A172 (cell line): ENCODE data around the gene OR2T5. TPM values are rescaled to one million over a fixed set of nuclear protein-coding genes. Genes with fewer than 3 reads are reported as not detected.
"Not testable (repeated sequence)": the region's sequence is repeated elsewhere in the genome, so short reads cannot be mapped to it uniquely, and the experiment has no call there.

Experiments
- DNase-seq: peaks from one replicate; pipeline ENCODE4 v3.0.0-alpha.2; 2015; ENCODE audit warnings: low spot score
- total RNA-seq: library from RNA; depleted of rRNA; stranded (reverse); fragments of >200 nt; shearing (Covaris generic); gene quantifications from 2 replicates; pipeline ENCODE4 v1.2.3, GENCODE V29; 2014; rRNA removed

The OR2T5 gene
- total RNA-seq, 1 experiment from 2014 or later = not detected

GRCh38 chr1:248507773-248508172 lies 19.4 kb downstream of the OR2T5 start, which contains the start of gene OR2G6:
Gene OR2G6, plus strand, starts transcription at chr1:248508073. Its CDS starts 13,574 bp downstream, at chr1:248521647.
- DNase-seq = not testable (repeated sequence)

- DNase-seq = not testable (repeated sequence)
Measured at GRCh38 chr1:248510217-248510616, 21.8 kb downstream of the OR2T5 start.

GRCh38 chr1:248521856-248522255 lies 33.5 kb downstream of the OR2T5 start:
- no peak for DNase-seq

GRCh38 chr1:248537449-248537848 lies 49.1 kb downstream of the OR2T5 start:
- DNase-seq = not testable (repeated sequence)

Other genes starting within 250 kb of the OR2T5 start
- gene OR2T33, start 210.6 kb upstream of the OR2T5 start, total RNA-seq = not detected in 2 replicates
- not detected in 2 replicates for gene OR2T12, start 185.2 kb upstream of the OR2T5 start, total RNA-seq
- gene OR2M7, start 164.0 kb upstream of the OR2T5 start, total RNA-seq = not detected in 2 replicates
- not detected in 2 replicates for gene OR14C36, start 139.8 kb upstream of the OR2T5 start, total RNA-seq
- gene OR2T4, start 126.9 kb upstream of the OR2T5 start, total RNA-seq = not detected in 2 replicates
- not detected in 2 replicates for gene OR2T6, start 112.8 kb upstream of the OR2T5 start, total RNA-seq
- gene OR2T1, start 85.5 kb upstream of the OR2T5 start, total RNA-seq = not detected in 2 replicates
- gene OR2T2, start 43.0 kb upstream of the OR2T5 start, total RNA-seq = not detected in 2 replicates
- gene OR2T3, start 15.2 kb upstream of the OR2T5 start, total RNA-seq = not detected in 2 replicates
- not detected in 2 replicates for gene OR2G6, start 19.5 kb downstream of the OR2T5 start, total RNA-seq
- gene OR2T29, start 74.2 kb downstream of the OR2T5 start, total RNA-seq = not detected in 2 replicates
- not detected in 2 replicates for gene OR2T34, start 86.2 kb downstream of the OR2T5 start, total RNA-seq
- not detected in 2 replicates for gene OR2T10, start 109.1 kb downstream of the OR2T5 start, total RNA-seq
- gene OR2T11, start 146.5 kb downstream of the OR2T5 start, total RNA-seq = not detected in 2 replicates
- gene OR2T35, start 156.7 kb downstream of the OR2T5 start, total RNA-seq = not detected in 2 replicates
- gene OR2T27, start 166.9 kb downstream of the OR2T5 start, total RNA-seq = not detected in 2 replicates
- gene OR14I1, start 214.2 kb downstream of the OR2T5 start, total RNA-seq = not detected in 2 replicates